ENCODE results near the gene SLX9. TPM values are rescaled to one million over a fixed set of nuclear protein-coding genes. Genes with fewer than 3 reads are reported as not detected.

Gene SLX9
- total and polyA plus RNA-seq, 2 donors (not counting 3 experiments of a cell fraction or from before 2014, with no cell fraction given): 27.0 to 50.6 TPM

DNA sequence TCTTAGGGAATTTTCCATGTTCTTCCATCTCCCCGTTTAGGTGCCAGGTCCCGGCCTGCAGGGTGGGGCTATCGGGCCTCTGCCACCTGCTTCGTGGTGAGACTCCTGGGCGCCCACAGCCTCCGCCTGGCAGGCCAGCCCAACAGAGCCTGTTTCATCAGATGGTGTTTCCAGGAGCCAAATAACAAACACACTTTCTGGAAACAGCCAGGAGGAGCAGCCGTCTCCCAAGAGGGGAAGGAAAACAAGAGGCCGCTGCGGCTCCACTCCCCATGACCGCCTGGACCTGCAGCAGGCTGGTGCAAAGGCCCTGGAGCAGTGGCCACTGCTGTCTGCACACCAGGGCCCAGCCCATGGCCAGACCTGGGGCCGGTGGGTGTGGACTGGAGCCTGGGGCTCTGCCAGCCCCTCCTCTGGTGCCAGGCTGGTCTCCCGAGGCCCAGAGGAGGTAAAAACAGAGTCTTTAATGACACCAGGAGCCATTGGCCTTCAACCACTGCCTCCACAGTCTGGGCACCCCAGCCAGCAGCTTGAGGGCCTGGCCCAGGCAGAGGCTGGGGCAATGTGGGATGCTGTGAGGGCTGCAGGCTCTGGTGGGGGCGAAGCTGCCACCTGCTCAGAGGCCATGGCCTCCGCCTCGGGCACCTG is 55.0 kb downstream of the SLX9 start:
- Histone ChIP-seq H3K9ac (replicated peaks; ENCODE audit: extremely low read depth, insufficient read depth, low read length) (no peak overlapping the region), H3K79me2 (ENCODE audit: control insufficient read depth, insufficient read depth, low read length) (no peaks in the 10 kb centered on the region), H3K4me2 (ENCODE audit: insufficient read depth, low read length) (no peak overlapping the region), H2AFZ (ENCODE audit: low read depth, low read length) (no peak overlapping the region), H3K9me3 (replicated peaks; ENCODE audit: control insufficient read depth, insufficient read depth, low read length) (no peaks in the 10 kb centered on the region), H3K27me3 (ENCODE audit: control insufficient read depth in 2 of 2, insufficient read depth in 2 of 2, low read length in 2 of 2) (no peaks in the 10 kb centered on the region), H3K4me1 (ENCODE audit: control insufficient read depth, extremely low read depth, insufficient read depth, low read length) (no peaks in the 10 kb centered on the region), H3K27ac (ENCODE audit: insufficient read depth, low read depth, low read length) (no peak overlapping the region), H3K4me3 (replicated peaks in 1 of 3; ENCODE audit: insufficient read depth in 1 of 3, low read depth in 1 of 3, low read length in 3 of 3) (no peak overlapping the region), H3K9me1 (replicated peaks; ENCODE audit: control insufficient read depth, extremely low read depth, insufficient read depth, low read length) (no peaks in the 10 kb centered on the region), H4K20me1 (replicated peaks; ENCODE audit: control insufficient read depth, extremely low read depth, insufficient read depth, low read length) (no peaks in the 10 kb centered on the region), H3K36me3 (ENCODE audit: control insufficient read depth in 2 of 2, extremely low read depth in 1 of 2, insufficient read depth in 2 of 2, low read length in 2 of 2) (no peaks in the 10 kb centered on the region)
- TF ChIP-seq, protein P1, sequence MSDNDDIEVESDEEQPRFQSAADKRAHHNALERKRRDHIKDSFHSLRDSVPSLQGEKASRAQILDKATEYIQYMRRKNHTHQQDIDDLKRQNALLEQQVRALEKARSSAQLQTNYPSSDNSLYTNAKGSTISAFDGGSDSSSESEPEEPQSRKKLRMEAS (IDR thresholded peaks at IDR 0.05; ENCODE audit: insufficient read depth, insufficient read length): no peak
- TF ChIP-seq FOS (IDR thresholded peaks at IDR 0.05; ENCODE audit: borderline replicate concordance, insufficient read depth, low read length): no peak
- no peak for TF ChIP-seq EZH2 (IDR thresholded peaks at IDR 0.05; ENCODE audit: borderline replicate concordance, low read depth, low read length, severe bottlenecking)
- no peak for TF ChIP-seq POLR2AphosphoS5 (IDR thresholded peaks at IDR 0.05; ENCODE audit: insufficient read depth, low read depth, low read length)
- TF ChIP-seq POLR2A (IDR thresholded peaks at IDR 0.05; ENCODE audit: low read depth, low read length): no peak
- no peak for TF ChIP-seq GATA2 (IDR thresholded peaks at IDR 0.05; ENCODE audit: insufficient read depth, insufficient read length, low read depth, low read length)
- no peak for TF ChIP-seq CTCF (IDR thresholded peaks at IDR 0.05; ENCODE audit: extremely low read depth in 1 of 2, insufficient read depth in 1 of 2, low read depth in 1 of 2, low read length in 2 of 2)
- no peak for TF ChIP-seq MYC (IDR thresholded peaks at IDR 0.05; ENCODE audit: low read depth, low read length)
- no peak for TF ChIP-seq JUN (IDR thresholded peaks at IDR 0.05; ENCODE audit: borderline replicate concordance, insufficient read depth, insufficient read length, low read depth)
- dilution Hi-C loops (cut with MboI; ENCODE audit: extremely low pct_ligation_motif_present, low sequenced_read_pairs) (no loop called here), intact Hi-C loops (cut with micrococcal nuclease) (no loop called here)
- FAIRE-seq: no peak
- no peak for DNase-seq (ENCODE audit: low read depth, low spot score)
- ChIA-PET POLR2A (no interaction called here), CTCF (interaction anchor here (1.0 to 3.6 kb wide), 2 partner anchors 18 to 134 kb away, joined by 4 to 15 read pairs; no protein-coding TSS in a partner anchor)
- BruUV-seq (replicated peaks): no TSS peak

All from endothelial cell of umbilical vein (primary cell).